ENCODE data around the gene PTPN6. TPM values are rescaled to one million over a fixed set of nuclear protein-coding genes. Genes with fewer than 3 reads are reported as not detected.

The PTPN6 gene
- total RNA-seq, 1 experiment from 2014 or later: 47.7 TPM

DNA sequence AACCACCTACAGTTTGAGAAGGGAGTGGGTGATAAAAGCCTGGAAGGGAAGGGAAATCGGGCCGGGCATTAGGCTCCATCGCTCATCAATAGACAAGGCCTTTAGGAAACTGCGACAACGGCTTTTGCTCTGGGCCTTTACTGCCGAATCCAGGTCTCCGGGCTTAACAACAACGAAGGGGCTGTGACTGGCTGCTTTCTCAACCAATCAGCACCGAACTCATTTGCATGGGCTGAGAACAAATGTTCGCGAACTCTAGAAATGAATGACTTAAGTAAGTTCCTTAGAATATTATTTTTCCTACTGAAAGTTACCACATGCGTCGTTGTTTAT lies 7.8 kb upstream of the PTPN6 start:
- H4K20me1 ChIP-seq (ENCODE audit: insufficient read depth): no peaks in the 10 kb centered on the region
- H3K79me2 ChIP-seq (ENCODE audit: insufficient read depth, low read length): peaks cover 21% of the 10 kb centered on the region
- intact Hi-C loops (cut with micrococcal nuclease): loop anchor here (10.0 kb wide), 1 partner anchor 101 kb away; no protein-coding TSS in a partner anchor
- ChIA-PET RAD21 (ENCODE audit: low non-redundant PET in 1 of 2, low total read pairs in 2 of 2, uncharacterized antibody in 2 of 2, unreplicated experiment in 2 of 2) (interaction anchor here (0.6 to 1.0 kb wide), 4 partner anchors 18 to 168 kb away, joined by 3 to 5 read pairs (median 4); no protein-coding TSS in a partner anchor), CTCF (interaction anchor here (1.1 to 6.1 kb wide), 7 partner anchors 18 to 220 kb away, joined by 3 to 101 read pairs (median 10); partner anchors contain the start of genes C1RL and SPSB2), POLR2A (interaction anchor here (0.6 to 7.7 kb wide), 40 partner anchors 10 to 705 kb away, joined by 3 to 269 read pairs (median 5); partner anchors contain the start of genes ATN1, C1RL, CDCA3 and COPS7A)
- no peaks in the 10 kb centered on the region for H3K9me2 ChIP-seq (ENCODE audit: insufficient read depth)
- DNase-seq (ENCODE audit: low read depth, low spot score) (peak; percentile 89), ATAC-seq (peak; percentile 33)
- H3K27ac ChIP-seq (ENCODE audit: low read depth, low read length): peak overlapping the region; percentile 99
- peak overlapping the region in 1 of 2 experiments; percentile 71; a peak in 2 of 4 replicates for H3K4me3 ChIP-seq (replicated peaks in 1 of 2; ENCODE audit: low read depth in 1 of 2, low read length in 2 of 2)
- H3K27me3 ChIP-seq (ENCODE audit: insufficient read depth, low read length): no peaks in the 10 kb centered on the region
- TF ChIP-seq SRF (IDR thresholded peaks at IDR 0.05; ENCODE audit: low read depth): no peak
- TF ChIP-seq EZH2 (IDR thresholded peaks at IDR 0.05): no peak
- TF ChIP-seq, protein P1, sequence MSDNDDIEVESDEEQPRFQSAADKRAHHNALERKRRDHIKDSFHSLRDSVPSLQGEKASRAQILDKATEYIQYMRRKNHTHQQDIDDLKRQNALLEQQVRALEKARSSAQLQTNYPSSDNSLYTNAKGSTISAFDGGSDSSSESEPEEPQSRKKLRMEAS (IDR thresholded peaks at IDR 0.05): no peak
- TF ChIP-seq, protein P2, sequence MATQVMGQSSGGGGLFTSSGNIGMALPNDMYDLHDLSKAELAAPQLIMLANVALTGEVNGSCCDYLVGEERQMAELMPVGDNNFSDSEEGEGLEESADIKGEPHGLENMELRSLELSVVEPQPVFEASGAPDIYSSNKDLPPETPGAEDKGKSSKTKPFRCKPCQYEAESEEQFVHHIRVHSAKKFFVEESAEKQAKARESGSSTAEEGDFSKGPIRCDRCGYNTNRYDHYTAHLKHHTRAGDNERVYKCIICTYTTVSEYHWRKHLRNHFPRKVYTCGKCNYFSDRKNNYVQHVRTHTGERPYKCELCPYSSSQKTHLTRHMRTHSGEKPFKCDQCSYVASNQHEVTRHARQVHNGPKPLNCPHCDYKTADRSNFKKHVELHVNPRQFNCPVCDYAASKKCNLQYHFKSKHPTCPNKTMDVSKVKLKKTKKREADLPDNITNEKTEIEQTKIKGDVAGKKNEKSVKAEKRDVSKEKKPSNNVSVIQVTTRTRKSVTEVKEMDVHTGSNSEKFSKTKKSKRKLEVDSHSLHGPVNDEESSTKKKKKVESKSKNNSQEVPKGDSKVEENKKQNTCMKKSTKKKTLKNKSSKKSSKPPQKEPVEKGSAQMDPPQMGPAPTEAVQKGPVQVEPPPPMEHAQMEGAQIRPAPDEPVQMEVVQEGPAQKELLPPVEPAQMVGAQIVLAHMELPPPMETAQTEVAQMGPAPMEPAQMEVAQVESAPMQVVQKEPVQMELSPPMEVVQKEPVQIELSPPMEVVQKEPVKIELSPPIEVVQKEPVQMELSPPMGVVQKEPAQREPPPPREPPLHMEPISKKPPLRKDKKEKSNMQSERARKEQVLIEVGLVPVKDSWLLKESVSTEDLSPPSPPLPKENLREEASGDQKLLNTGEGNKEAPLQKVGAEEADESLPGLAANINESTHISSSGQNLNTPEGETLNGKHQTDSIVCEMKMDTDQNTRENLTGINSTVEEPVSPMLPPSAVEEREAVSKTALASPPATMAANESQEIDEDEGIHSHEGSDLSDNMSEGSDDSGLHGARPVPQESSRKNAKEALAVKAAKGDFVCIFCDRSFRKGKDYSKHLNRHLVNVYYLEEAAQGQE (IDR thresholded peaks at IDR 0.05; ENCODE audit: low read depth): no peak
- no peak for TF ChIP-seq SP1 (IDR thresholded peaks at IDR 0.05; ENCODE audit: low read depth)
- H3K9ac ChIP-seq (ENCODE audit: low read length): peak overlapping the region; percentile 88
- H3K4me2 ChIP-seq (ENCODE audit: low read length): peak overlapping the region; percentile 92
- H3K36me3 ChIP-seq (ENCODE audit: control insufficient read depth in 1 of 2, insufficient read depth in 2 of 2, low read length in 2 of 2): peaks cover 4 to 9% of the 10 kb centered on the region in 2 experiments; a peak in 2 of 4 replicates
- no peak overlapping the region for H2AFZ ChIP-seq (ENCODE audit: low read depth, low read length, poor library complexity, severe bottlenecking)
- H3K4me1 ChIP-seq (ENCODE audit: control insufficient read depth in 1 of 2, insufficient read depth in 2 of 2, low read length in 2 of 2): peaks cover 22 to 65% of the 10 kb centered on the region in 2 experiments
- BruUV-seq (replicated peaks): no TSS peak
- no peaks in the 10 kb centered on the region for H3K9me3 ChIP-seq (ENCODE audit: control insufficient read depth in 1 of 2, insufficient read depth in 1 of 2, low read depth in 1 of 2, low read length in 2 of 2)

Data from HCT116 (cell line).